HCT116 (cell line): ENCODE results near the gene SUSD4. TPM values are rescaled to one million over a fixed set of nuclear protein-coding genes. Genes with fewer than 3 reads are reported as not detected.

ENCODE experiments used
- ATAC-seq: fragments of 200-7000 bp; cut with Tn5 transposase; 2 replicates; pipeline ENCODE4 v1.9.1; 2020; ENCODE audit warnings: mild to moderate bottlenecking, moderate library complexity
- BruUV-seq: library from RNA; stranded (reverse); fragments of 400-500 nt; replicated peaks from 2 replicates; lab custom pipeline; 2021; lab: Mats Ljungman, UMichigan
- CTCF ChIA-PET: fragments of 300-600 bp; sonication (Branson Sonifier 250); formaldehyde crosslinking; loops from one replicate; lab custom pipeline; 2021; ENCODE audit warnings: antibody characterized with exemption; lab: Charles Lee
- POLR2A ChIA-PET: fragments of 300-600, 350-600 bp; sonication (Branson Sonifier 250); formaldehyde crosslinking; loops from one replicate; lab custom pipeline; 2021; ENCODE audit warnings: antibody characterized with exemption; lab: Charles Lee
- RAD21 ChIA-PET, 2 experiments: fragments of 300-600 bp; sonication (Branson Sonifier 250); formaldehyde crosslinking; loops; one replicate each; lab custom pipeline; 2023; ENCODE audit warnings: low total read pairs in 2 of 2; ENCODE audit not compliant: uncharacterized antibody in 2 of 2, unreplicated experiment in 2 of 2, low non-redundant PET in 1 of 2; lab: Charles Lee
- DNase-seq: peaks from one replicate; pipeline ENCODE4 v3.0.0-alpha.2; 2010; ENCODE audit warnings: low read depth, low spot score
- H2AFZ ChIP-seq: fragments of 200-600 bp; shearing (Covaris generic), sonication (generic); 2 replicates; pipeline ENCODE4 v1.6.1; 2017; ENCODE audit warnings: low read depth, mixed run types, mixed read lengths, antibody characterized with exemption, low read length; ENCODE audit not compliant: poor library complexity, severe bottlenecking
- H3K27ac ChIP-seq: 2 replicates; pipeline ENCODE4 v1.5.1; 2012; ENCODE audit warnings: low read depth, low read length
- H3K27me3 ChIP-seq: fragments of 200-600 bp; sonication (generic); 2 replicates; pipeline ENCODE4 v1.6.1; 2016; ENCODE audit warnings: mixed run types, low read length, mixed read lengths; ENCODE audit not compliant: insufficient read depth
- H3K36me3 ChIP-seq, 2 experiments: fragments of 200-500 bp in 1 of 2; fragments of 200-600 bp in 1 of 2; sonication (Bioruptor generic) in 1 of 2; sonication (generic) in 1 of 2; 2 replicates each; pipeline versions ENCODE4 v1.5.1 to v1.6.1; 2014 to 2016; ENCODE audit warnings: low read length in 2 of 2, inconsistent platforms in 1 of 2, mixed read lengths in 1 of 2, mixed run types in 1 of 2; ENCODE audit not compliant: insufficient read depth in 2 of 2, control insufficient read depth in 1 of 2
- H3K4me1 ChIP-seq, 2 experiments: fragments of 200-600 bp in 1 of 2; sonication (generic) in 1 of 2; 2 replicates each; pipeline versions ENCODE4 v1.5.1 to v1.6.1; 2012 to 2017; ENCODE audit warnings: low read length in 2 of 2, inconsistent platforms in 1 of 2, mild to moderate bottlenecking in 1 of 2, mixed read lengths in 1 of 2, mixed run types in 1 of 2, moderate library complexity in 1 of 2; ENCODE audit not compliant: insufficient read depth in 2 of 2, control insufficient read depth in 1 of 2
- H3K4me2 ChIP-seq: fragments of 200-600 bp; sonication (generic); 2 replicates; pipeline ENCODE4 v1.6.1; 2017; ENCODE audit warnings: mixed run types, low read length, mixed read lengths
- H3K4me3 ChIP-seq, 2 experiments: fragments of 200-600 bp in 1 of 2; sonication (generic) in 1 of 2; replicated peaks in 1 of 2; 2 replicates each; pipeline ENCODE4 v1.5.1; 2011 to 2016; ENCODE audit warnings: low read length in 2 of 2, control low read depth in 1 of 2, low read depth in 1 of 2, mild to moderate bottlenecking in 1 of 2, mixed read lengths in 1 of 2, mixed run types in 1 of 2
- H3K79me2 ChIP-seq: fragments of 200-600 bp; sonication (generic); 2 replicates; pipeline ENCODE4 v1.6.1; 2017; ENCODE audit warnings: mild to moderate bottlenecking, mixed run types, low read length, moderate library complexity, mixed read lengths; ENCODE audit not compliant: insufficient read depth
- H3K9ac ChIP-seq: fragments of 200-600 bp; sonication (generic); 2 replicates; pipeline ENCODE4 v1.6.1; 2016; ENCODE audit warnings: low read length, mixed read lengths
- H3K9me2 ChIP-seq: fragments of 200-600 bp; sonication (generic), shearing (Covaris generic); 2 replicates; pipeline ENCODE4 v1.6.1; 2017; ENCODE audit warnings: mixed run types, mild to moderate bottlenecking, moderate library complexity; ENCODE audit not compliant: insufficient read depth
- H3K9me3 ChIP-seq, 2 experiments: fragments of 200-500 bp in 1 of 2; fragments of 200-600 bp in 1 of 2; sonication (Bioruptor generic) in 1 of 2; sonication (generic) in 1 of 2; 2 replicates each; pipeline ENCODE4 v1.6.1; 2014 to 2017; ENCODE audit warnings: low read length in 2 of 2, mixed read lengths in 2 of 2, inconsistent platforms in 1 of 2, low read depth in 1 of 2, mild to moderate bottlenecking in 1 of 2, mixed run types in 1 of 2, moderate library complexity in 1 of 2; ENCODE audit not compliant: control insufficient read depth in 1 of 2, insufficient read depth in 1 of 2
- H4K20me1 ChIP-seq: fragments of 200-600 bp; sonication (generic), shearing (Covaris generic); 2 replicates; pipeline ENCODE4 v1.6.1; 2017; ENCODE audit warnings: mixed run types, mild to moderate bottlenecking, moderate library complexity; ENCODE audit not compliant: insufficient read depth
- CEBPB ChIP-seq: IDR thresholded peaks from 2 replicates; pipeline ENCODE4 v1.6.1; 2012; ENCODE audit warnings: low read depth
- EGR1 ChIP-seq: IDR thresholded peaks from 2 replicates; pipeline ENCODE4 v1.6.1; 2012; ENCODE audit warnings: low read depth
- ELF1 ChIP-seq: IDR thresholded peaks from 2 replicates; pipeline ENCODE4 v1.6.1; 2012; ENCODE audit warnings: low read depth, borderline replicate concordance
- EZH2phosphoT487 ChIP-seq: fragments of 200-600 bp; IDR thresholded peaks from 2 replicates; pipeline ENCODE4 v1.6.1; 2018; ENCODE audit warnings: antibody characterized with exemption, borderline replicate concordance
- FOSL1 ChIP-seq: IDR thresholded peaks from 2 replicates; pipeline ENCODE4 v1.6.1; 2012; ENCODE audit warnings: low read depth
- JUND ChIP-seq: IDR thresholded peaks from 2 replicates; pipeline ENCODE4 v1.6.1; 2012
- POLR2AphosphoS5 ChIP-seq: IDR thresholded peaks from 2 replicates; pipeline ENCODE4 v1.6.1; 2011; ENCODE audit warnings: mild to moderate bottlenecking, low read depth, low read length, moderate library complexity
- RAD21 ChIP-seq: IDR thresholded peaks from 2 replicates; pipeline ENCODE4 v1.6.1; 2012; ENCODE audit warnings: low read depth, mild to moderate bottlenecking
- SIN3A ChIP-seq: IDR thresholded peaks from 2 replicates; pipeline ENCODE4 v1.6.1; 2012; ENCODE audit warnings: low read depth
- SP1 ChIP-seq: IDR thresholded peaks from 2 replicates; pipeline ENCODE4 v1.6.1; 2012; ENCODE audit warnings: low read depth
- TCF7L2 ChIP-seq: IDR thresholded peaks from 2 replicates; pipeline ENCODE4 v1.7.0; 2011; ENCODE audit warnings: borderline replicate concordance, inconsistent platforms; ENCODE audit not compliant: insufficient read depth, insufficient read length; ENCODE audit errors: extremely low read depth
- YY1 ChIP-seq: IDR thresholded peaks from 2 replicates; pipeline ENCODE4 v1.6.1; 2011; ENCODE audit warnings: low read length, low read depth, moderate library complexity, mild to moderate bottlenecking; ENCODE audit not compliant: insufficient replicate concordance; ENCODE audit errors: extremely low read depth
- ZFX ChIP-seq: fragments of 450-650 bp; IDR thresholded peaks from 2 replicates; pipeline ENCODE4 v1.6.1; 2017
- ZNF274 ChIP-seq: fragments of 200-500 bp; sonication (Bioruptor generic); IDR thresholded peaks from 2 replicates; pipeline ENCODE4 v1.6.1; 2014; ENCODE audit warnings: mild to moderate bottlenecking, low read depth, low read length, inconsistent platforms
- intact Hi-C: fragments of 100-400 bp; cut with micrococcal nuclease; formaldehyde crosslinking; loops from 2 replicates; pipeline ENCODE4 v1.10.0; 2022
- total RNA-seq: library from RNA; stranded (reverse); gene quantifications from one replicate; pipeline ENCODE4 v1.2.1, GENCODE V29; 2021; ENCODE audit not compliant: unreplicated experiment
- TF ChIP-seq, protein P1 (sequence below): IDR thresholded peaks from 2 replicates; pipeline ENCODE4 v1.6.1; 2011; ENCODE audit warnings: mild to moderate bottlenecking, low read length, moderate library complexity; ENCODE audit not compliant: insufficient replicate concordance; ENCODE audit errors: extremely low read depth
- TF ChIP-seq, protein P2 (sequence below): IDR thresholded peaks from 2 replicates; pipeline ENCODE4 v1.6.1; 2012
- TF ChIP-seq, protein P3 (sequence below): IDR thresholded peaks from 2 replicates; pipeline ENCODE4 v1.6.1; 2012; ENCODE audit warnings: low read depth
- TF ChIP-seq, protein P4 (sequence below), 3 experiments: fragments of 200-600 bp in 1 of 3; sonication (generic) in 1 of 3; IDR thresholded peaks in 2 of 3; conservative IDR thresholded peaks in 1 of 3; 2 replicates each; pipeline ENCODE4 v1.5.1; 2012 to 2017; ENCODE audit warnings: low read depth in 2 of 3, low read length in 2 of 3, antibody characterized with exemption in 1 of 3, borderline replicate concordance in 1 of 3, control low read depth in 1 of 3, mild to moderate bottlenecking in 1 of 3, mixed read lengths in 1 of 3, mixed run types in 1 of 3, moderate library complexity in 1 of 3; ENCODE audit not compliant: insufficient read depth in 1 of 3
- TF ChIP-seq, protein P5 (sequence below): IDR thresholded peaks from 2 replicates; pipeline ENCODE4 v1.6.1; 2012

Gene SUSD4
- total RNA-seq, 1 experiment from 2014 or later = 0.59 TPM

DNA sequence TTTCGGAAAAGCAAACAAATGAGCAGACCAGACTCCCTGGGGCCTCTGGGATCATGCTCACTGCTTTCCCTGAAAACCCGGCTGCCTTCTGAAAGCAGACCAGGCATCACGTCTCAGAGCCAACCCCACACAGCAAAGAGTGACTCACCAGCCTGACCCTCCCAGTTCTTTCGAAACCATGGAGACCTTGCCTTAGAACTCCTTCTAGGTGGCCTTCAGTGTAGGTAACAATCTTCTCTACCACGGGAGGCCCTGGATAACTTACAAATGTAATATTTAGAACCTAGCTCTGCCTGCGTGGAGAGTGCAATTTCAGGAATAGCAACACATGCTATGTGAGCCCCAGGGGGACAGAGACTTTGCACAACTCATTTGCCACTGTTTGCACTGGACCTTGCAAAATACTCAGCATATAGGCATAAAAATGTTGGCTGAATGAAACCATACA is 105.2 kb downstream of the SUSD4 start:
- ATAC-seq = peak; percentile 81
- POLR2A ChIA-PET = no interaction called here
- Histone ChIP-seq H3K4me3 (no peak overlapping the region), H3K9ac (no peak overlapping the region), H4K20me1 (no peaks in the 10 kb centered on the region), H3K27me3 (no peaks in the 10 kb centered on the region), H3K27ac (no peak overlapping the region), H2AFZ (peak overlapping the region; percentile 21), H3K4me1 (peaks cover 9 to 13% of the 10 kb centered on the region in 2 experiments), H3K79me2 (no peaks in the 10 kb centered on the region), H3K9me3 (no peaks in the 10 kb centered on the region), H3K4me2 (peak overlapping the region; percentile 46), H3K9me2 (no peaks in the 10 kb centered on the region), H3K36me3 (no peaks in the 10 kb centered on the region)
- TF ChIP-seq EGR1 (no peak), RAD21 (no peak), FOSL1 (0 out of 2 replicates have a peak, but pooled peaks have one; percentile 6), JUND (peak; percentile 46; the same call in 1 of the 2 replicates), SP1 (no peak), ELF1 (no peak), CEBPB (peak; percentile 66), SIN3A (no peak), ZFX (no peak), TCF7L2 (no peak), POLR2AphosphoS5 (no peak), YY1 (no peak), EZH2phosphoT487 (no peak), ZNF274 (no peak)
- TF ChIP-seq, protein P1, sequence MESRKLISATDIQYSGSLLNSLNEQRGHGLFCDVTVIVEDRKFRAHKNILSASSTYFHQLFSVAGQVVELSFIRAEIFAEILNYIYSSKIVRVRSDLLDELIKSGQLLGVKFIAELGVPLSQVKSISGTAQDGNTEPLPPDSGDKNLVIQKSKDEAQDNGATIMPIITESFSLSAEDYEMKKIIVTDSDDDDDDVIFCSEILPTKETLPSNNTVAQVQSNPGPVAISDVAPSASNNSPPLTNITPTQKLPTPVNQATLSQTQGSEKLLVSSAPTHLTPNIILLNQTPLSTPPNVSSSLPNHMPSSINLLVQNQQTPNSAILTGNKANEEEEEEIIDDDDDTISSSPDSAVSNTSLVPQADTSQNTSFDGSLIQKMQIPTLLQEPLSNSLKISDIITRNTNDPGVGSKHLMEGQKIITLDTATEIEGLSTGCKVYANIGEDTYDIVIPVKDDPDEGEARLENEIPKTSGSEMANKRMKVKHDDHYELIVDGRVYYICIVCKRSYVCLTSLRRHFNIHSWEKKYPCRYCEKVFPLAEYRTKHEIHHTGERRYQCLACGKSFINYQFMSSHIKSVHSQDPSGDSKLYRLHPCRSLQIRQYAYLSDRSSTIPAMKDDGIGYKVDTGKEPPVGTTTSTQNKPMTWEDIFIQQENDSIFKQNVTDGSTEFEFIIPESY = no peak
- TF ChIP-seq, protein P2, sequence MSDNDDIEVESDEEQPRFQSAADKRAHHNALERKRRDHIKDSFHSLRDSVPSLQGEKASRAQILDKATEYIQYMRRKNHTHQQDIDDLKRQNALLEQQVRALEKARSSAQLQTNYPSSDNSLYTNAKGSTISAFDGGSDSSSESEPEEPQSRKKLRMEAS = no peak
- TF ChIP-seq, protein P3, sequence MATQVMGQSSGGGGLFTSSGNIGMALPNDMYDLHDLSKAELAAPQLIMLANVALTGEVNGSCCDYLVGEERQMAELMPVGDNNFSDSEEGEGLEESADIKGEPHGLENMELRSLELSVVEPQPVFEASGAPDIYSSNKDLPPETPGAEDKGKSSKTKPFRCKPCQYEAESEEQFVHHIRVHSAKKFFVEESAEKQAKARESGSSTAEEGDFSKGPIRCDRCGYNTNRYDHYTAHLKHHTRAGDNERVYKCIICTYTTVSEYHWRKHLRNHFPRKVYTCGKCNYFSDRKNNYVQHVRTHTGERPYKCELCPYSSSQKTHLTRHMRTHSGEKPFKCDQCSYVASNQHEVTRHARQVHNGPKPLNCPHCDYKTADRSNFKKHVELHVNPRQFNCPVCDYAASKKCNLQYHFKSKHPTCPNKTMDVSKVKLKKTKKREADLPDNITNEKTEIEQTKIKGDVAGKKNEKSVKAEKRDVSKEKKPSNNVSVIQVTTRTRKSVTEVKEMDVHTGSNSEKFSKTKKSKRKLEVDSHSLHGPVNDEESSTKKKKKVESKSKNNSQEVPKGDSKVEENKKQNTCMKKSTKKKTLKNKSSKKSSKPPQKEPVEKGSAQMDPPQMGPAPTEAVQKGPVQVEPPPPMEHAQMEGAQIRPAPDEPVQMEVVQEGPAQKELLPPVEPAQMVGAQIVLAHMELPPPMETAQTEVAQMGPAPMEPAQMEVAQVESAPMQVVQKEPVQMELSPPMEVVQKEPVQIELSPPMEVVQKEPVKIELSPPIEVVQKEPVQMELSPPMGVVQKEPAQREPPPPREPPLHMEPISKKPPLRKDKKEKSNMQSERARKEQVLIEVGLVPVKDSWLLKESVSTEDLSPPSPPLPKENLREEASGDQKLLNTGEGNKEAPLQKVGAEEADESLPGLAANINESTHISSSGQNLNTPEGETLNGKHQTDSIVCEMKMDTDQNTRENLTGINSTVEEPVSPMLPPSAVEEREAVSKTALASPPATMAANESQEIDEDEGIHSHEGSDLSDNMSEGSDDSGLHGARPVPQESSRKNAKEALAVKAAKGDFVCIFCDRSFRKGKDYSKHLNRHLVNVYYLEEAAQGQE = no peak
- TF ChIP-seq, protein P4, sequence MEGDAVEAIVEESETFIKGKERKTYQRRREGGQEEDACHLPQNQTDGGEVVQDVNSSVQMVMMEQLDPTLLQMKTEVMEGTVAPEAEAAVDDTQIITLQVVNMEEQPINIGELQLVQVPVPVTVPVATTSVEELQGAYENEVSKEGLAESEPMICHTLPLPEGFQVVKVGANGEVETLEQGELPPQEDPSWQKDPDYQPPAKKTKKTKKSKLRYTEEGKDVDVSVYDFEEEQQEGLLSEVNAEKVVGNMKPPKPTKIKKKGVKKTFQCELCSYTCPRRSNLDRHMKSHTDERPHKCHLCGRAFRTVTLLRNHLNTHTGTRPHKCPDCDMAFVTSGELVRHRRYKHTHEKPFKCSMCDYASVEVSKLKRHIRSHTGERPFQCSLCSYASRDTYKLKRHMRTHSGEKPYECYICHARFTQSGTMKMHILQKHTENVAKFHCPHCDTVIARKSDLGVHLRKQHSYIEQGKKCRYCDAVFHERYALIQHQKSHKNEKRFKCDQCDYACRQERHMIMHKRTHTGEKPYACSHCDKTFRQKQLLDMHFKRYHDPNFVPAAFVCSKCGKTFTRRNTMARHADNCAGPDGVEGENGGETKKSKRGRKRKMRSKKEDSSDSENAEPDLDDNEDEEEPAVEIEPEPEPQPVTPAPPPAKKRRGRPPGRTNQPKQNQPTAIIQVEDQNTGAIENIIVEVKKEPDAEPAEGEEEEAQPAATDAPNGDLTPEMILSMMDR (IDR thresholded peaks at IDR 0.05 in 2 of 3, conservative IDR thresholded peaks at IDR 0.05 in 1 of 3; ENCODE audit: borderline replicate concordance in 1 of 3, insufficient read depth in 1 of 3, low read depth in 2 of 3, low read length in 2 of 3) = no peak
- TF ChIP-seq, protein P5, sequence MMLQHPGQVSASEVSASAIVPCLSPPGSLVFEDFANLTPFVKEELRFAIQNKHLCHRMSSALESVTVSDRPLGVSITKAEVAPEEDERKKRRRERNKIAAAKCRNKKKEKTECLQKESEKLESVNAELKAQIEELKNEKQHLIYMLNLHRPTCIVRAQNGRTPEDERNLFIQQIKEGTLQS = no peak
- intact Hi-C loops = no loop called here
- RAD21 ChIA-PET = no interaction called here
- no peak for DNase-seq
- CTCF ChIA-PET = no interaction called here
- BruUV-seq = no TSS peak
